C4-2B (cell line): ENCODE measurements around the gene ENDOV.
A peak's percentile ranks its signal among the peaks of the same experiment; 100 is the strongest.

ENCODE experiments used
- H3K27ac ChIP-seq: fragments of 450-650 bp; 2 replicates; pipeline ENCODE4 v1.5.1; 2017
- ZFX ChIP-seq: fragments of 450-650 bp; IDR thresholded peaks from 2 replicates; pipeline ENCODE4 v1.6.1; 2017
- TF ChIP-seq, protein P1 (sequence below): fragments of 450-650 bp; conservative IDR thresholded peaks from 2 replicates; pipeline ENCODE4 v1.5.1; 2017; ENCODE audit warnings: mild to moderate bottlenecking

ENDOV gene

DNA sequence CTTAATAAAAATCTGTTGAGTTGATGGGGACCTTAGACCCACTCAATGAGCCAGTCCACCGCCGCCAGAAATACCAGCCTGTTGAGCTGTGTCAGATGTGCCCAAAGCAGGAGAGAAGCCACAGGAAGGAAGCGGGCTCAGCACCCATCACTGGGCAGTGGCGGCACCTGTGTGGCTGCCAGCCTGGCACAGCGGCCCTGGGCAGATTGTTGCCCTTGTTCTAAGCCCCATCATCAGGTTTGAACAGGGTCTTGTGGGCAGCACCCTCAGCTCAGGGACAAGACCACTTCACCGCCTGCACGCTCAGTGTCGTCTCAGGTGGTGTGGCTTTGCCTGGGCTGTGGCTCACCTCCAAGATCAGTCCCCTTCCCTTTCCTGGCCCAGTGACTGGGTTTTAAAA is 9.3 kb downstream of the ENDOV start:
- H3K27ac ChIP-seq: no peak overlapping the region
- TF ChIP-seq, protein P1, sequence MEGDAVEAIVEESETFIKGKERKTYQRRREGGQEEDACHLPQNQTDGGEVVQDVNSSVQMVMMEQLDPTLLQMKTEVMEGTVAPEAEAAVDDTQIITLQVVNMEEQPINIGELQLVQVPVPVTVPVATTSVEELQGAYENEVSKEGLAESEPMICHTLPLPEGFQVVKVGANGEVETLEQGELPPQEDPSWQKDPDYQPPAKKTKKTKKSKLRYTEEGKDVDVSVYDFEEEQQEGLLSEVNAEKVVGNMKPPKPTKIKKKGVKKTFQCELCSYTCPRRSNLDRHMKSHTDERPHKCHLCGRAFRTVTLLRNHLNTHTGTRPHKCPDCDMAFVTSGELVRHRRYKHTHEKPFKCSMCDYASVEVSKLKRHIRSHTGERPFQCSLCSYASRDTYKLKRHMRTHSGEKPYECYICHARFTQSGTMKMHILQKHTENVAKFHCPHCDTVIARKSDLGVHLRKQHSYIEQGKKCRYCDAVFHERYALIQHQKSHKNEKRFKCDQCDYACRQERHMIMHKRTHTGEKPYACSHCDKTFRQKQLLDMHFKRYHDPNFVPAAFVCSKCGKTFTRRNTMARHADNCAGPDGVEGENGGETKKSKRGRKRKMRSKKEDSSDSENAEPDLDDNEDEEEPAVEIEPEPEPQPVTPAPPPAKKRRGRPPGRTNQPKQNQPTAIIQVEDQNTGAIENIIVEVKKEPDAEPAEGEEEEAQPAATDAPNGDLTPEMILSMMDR: no peak
- TF ChIP-seq ZFX: no peak

DNA sequence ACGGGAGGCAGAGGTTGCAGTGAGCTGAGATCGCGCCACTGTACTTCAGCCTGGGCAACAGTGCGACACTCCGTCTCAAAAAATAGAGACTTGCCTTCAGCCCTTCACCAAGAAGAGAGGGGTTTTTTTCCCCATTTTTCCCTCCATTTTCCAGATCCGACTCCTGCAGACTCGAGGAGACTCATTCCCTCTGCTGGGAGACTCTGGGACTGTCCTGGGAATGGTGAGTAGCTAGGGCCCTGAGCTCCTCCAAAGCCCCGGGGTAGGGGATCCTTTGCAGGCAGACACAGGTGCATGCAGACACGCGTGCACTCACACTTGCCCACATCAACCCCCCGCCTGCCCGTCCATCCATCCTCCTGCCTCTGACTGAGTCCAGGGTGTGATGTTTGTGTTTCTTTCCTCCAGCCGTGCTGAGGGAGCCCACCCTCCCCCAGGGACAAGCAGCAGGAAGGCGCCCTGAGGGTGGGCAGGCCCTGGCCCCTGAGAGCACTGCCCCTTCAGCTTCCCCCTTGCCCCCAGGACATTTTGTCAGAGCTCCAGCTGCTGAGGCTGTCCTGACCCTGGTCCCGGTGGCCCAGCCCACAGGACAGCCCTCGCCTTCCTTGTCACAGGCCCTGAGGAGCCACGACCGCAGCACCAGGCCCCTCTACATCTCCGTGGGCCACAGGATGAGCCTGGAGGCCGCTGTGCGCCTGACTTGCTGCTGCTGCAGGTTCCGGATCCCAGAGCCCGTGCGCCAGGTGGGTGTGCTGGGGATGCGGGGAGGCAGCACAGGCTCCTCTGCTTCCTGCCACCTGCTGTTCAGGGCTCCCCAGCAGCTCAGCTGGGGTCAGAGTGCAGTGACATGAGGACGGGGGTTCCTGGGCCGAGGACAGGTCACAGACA is 10.2 kb downstream of the ENDOV start:
- H3K27ac ChIP-seq: no peak overlapping the region
- TF ChIP-seq, protein P1: no peak
- TF ChIP-seq ZFX: no peak

DNA sequence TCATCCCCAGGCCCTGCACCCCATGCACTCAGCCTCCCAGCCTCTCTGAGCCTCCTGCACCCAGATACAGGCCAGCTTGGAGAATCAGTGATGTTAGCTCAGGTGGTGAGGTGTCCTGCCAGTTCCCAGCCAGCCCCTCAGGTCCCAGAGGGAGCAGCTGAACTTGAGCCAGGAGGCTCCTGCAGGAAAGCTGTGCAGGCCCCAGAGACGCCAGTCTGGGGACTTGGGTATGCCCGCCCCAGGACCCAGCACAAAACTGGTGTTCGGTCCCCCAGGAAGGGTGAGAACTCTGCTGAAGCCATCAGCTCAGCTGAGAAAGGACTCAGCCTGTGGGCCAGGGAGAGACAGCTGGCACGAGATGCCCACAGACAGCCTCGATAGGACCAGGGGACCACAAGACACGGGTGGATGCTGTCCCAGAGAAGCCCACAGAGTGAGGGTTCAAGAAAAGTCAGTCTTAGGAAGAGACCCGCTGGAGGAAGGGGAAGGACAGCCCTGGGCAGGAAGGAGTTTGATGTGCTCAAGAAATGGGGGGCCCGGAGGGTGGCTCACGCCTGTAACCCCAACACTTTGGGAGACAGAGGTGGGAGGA is 11.0 kb downstream of the ENDOV start:
- TF ChIP-seq ZFX: no peak
- TF ChIP-seq, protein P1: no peak
- no peak overlapping the region for H3K27ac ChIP-seq

DNA sequence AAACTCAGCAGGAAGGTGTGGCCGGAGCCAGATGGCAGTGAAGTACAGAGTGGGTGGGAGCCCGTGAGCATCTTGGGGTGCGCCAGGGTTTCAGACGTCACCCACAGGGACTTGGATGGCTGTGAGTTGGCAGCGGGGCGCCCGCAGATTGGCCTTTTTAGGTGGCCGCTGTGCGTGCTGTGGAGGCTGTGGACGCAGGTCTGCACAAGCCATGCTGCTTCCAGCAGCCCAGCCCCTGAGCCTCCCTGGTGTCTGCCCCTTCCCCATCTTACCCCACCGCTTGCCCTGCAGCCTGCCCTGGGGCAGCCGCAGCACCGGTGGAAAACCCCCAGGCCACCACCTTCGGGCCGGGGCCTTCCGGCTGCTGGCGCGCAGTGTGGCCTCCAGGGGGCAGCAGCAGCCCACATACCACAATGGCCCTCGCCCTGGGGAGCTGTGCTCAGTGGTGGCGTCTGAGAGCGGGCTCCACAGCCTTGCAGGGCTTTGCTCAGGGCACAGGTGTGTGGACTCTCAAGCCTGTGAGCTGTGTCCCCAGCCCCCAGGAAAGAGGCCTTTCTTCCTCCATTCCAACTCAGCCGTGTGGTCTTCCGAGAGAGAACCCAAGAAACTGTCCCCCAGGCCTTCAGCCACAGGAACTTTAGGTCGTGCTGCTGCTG is 11.8 kb downstream of the ENDOV start:
- TF ChIP-seq, protein P1: peak; percentile 98
- TF ChIP-seq ZFX: no peak
- H3K27ac ChIP-seq: no peak overlapping the region

DNA sequence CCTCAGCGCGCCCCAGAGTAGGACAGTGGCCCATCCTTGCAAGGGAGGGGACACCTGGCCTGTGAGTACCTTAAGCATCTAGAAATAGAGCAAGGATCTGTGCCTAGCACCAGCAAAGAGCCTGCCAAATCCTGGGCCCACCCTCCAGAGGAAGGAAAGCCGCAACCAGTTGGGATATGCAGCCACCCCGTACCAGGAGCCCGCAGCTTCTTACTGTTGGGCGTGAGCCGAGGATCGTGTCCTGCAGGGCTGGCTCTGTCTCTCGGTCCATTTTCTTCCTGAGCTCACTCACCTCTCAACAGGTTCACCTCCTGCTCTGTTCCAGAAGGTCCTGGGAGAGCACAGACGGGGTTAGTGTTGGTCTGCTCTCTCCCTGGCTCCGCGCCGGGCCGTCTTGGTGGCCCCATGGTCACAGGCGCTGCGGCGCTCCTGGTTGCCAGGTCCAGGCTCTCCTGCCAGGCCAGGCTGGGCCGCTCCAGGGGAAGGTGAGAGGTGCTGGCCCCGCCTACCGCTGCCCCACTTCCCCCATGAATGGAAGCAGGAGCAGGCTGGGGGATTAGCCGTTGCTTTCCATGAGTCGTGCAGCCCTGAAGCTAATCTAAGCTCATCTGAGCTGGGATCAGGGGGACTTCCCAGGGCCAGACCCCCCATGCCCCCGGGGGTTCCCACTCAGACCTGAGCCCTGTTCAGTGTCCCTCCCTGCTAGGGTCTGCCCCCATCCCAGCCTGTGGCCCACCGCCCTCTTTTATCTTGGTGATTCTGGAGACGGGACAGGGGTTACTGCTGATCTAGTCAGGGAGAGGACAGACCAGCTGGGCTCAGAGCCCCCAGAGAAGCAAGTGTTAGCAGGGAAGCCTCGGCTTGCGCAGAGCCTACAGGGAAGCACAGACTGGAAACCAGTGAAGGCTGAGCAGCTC is 12.7 kb downstream of the ENDOV start:
- no peak overlapping the region for H3K27ac ChIP-seq
- TF ChIP-seq, protein P1: no peak
- no peak for TF ChIP-seq ZFX

DNA sequence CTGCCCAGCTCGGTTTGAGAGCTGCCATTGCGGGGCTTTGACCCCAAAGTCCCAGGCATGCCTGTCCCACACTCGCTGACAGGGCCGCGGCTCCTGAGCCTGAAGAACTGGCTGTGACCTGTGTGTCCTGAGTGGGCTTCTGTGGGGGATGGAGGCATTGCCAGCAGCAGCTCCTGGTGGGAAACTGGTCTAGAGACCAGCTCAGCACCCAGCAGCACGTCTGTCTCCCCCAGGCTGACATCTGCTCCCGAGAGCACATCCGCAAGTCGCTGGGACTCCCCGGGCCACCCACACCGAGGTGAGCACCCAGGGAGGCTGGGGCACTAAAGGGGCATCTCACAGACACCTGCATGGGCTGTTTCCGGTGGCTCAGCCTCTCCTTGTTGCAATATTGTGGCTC is 13.4 kb downstream of the ENDOV start:
- TF ChIP-seq ZFX: no peak
- TF ChIP-seq, protein P1: no peak
- H3K27ac ChIP-seq: no peak overlapping the region
